Spleen (tissue), 7 donors: Measurements from ENCODE around the gene TBC1D22A.

Source experiments
- POLR2A ChIP-seq, 3 donors: fragments of 450-650 bp; IDR thresholded peaks; one replicate each; pipeline ENCODE4 v1.5.1; 2017; ENCODE audit warnings: antibody characterized with exemption in 3 of 3, mild to moderate bottlenecking in 1 of 3
- POLR2AphosphoS5 ChIP-seq, 3 donors: sonication (generic); formaldehyde crosslinking; IDR thresholded peaks; one replicate each; pipeline ENCODE4 v1.5.1; 2017; ENCODE audit warnings: antibody characterized with exemption in 3 of 3
- TF ChIP-seq, protein P1 (sequence below), 11 experiments: fragments of 200-600 bp in 7 of 11; fragments of 450-650 bp in 4 of 11; sonication (generic) in 4 of 11; IDR thresholded peaks in 8 of 11; conservative IDR thresholded peaks in 3 of 11; 1 replicate in 7 of 11; 2 replicates in 4 of 11; pipeline versions ENCODE4 v1.4.0 to v1.8.0; 2016 to 2021; ENCODE audit warnings: antibody characterized with exemption in 11 of 11, inconsistent platforms in 4 of 11, mild to moderate bottlenecking in 1 of 11
- donor health status: DM: no; HTN: no; CAD: no; lungs with moderate emphysema.
- donor health status: DM: no; HTN: no; CAD: no.
- donor health status: DM: no; HTN: no; CAD: no.

DNA sequence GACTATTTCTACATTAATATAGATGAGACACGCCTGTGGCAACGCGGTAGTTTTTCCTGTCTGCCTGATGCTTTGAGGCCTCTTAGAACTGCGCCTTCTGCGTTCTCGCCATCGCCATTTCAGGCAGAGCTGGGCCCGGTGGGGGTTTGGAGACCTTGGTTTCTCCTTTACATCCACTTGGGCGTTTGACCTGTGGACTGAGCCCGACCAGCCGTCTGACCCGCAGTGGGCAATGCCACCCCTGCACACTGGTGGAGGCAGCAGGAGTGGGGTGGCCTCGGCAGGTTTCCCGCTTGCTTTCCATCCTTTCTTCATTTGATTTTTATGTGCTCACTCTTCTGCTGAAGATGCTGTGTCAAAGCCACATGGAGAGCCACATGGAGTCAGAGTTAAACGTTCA lies 130.4 kb downstream of the TBC1D22A start:
- TF ChIP-seq, protein P1, sequence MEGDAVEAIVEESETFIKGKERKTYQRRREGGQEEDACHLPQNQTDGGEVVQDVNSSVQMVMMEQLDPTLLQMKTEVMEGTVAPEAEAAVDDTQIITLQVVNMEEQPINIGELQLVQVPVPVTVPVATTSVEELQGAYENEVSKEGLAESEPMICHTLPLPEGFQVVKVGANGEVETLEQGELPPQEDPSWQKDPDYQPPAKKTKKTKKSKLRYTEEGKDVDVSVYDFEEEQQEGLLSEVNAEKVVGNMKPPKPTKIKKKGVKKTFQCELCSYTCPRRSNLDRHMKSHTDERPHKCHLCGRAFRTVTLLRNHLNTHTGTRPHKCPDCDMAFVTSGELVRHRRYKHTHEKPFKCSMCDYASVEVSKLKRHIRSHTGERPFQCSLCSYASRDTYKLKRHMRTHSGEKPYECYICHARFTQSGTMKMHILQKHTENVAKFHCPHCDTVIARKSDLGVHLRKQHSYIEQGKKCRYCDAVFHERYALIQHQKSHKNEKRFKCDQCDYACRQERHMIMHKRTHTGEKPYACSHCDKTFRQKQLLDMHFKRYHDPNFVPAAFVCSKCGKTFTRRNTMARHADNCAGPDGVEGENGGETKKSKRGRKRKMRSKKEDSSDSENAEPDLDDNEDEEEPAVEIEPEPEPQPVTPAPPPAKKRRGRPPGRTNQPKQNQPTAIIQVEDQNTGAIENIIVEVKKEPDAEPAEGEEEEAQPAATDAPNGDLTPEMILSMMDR (IDR thresholded peaks at IDR 0.05 in 8 of 11, conservative IDR thresholded peaks at IDR 0.05 in 3 of 11) = no peak
- TF ChIP-seq POLR2A (IDR thresholded peaks at IDR 0.05) (no peak), POLR2AphosphoS5 (IDR thresholded peaks at IDR 0.05) (no peak)
